Stomach smooth muscle (tissue), 2 donors: Measurements from ENCODE around the gene TOR2A.
"Not testable (repeated sequence)": the region's sequence is repeated elsewhere in the genome, so short reads cannot be mapped to it uniquely, and the experiment has no call there.

ENCODE experiments used
- H3K27ac ChIP-seq: one replicate; pipeline ENCODE4 v1.7.0; 2013; ENCODE audit warnings: mild to moderate bottlenecking, low read length, inconsistent platforms
- H3K27me3 ChIP-seq, 2 donors: one replicate each; pipeline ENCODE4 v1.7.0; 2013; ENCODE audit warnings: low read length in 2 of 2; ENCODE audit not compliant: insufficient read depth in 2 of 2, control insufficient read depth in 1 of 2
- H3K36me3 ChIP-seq, 2 donors: one replicate each; pipeline ENCODE4 v1.7.0; 2013; ENCODE audit warnings: low read length in 2 of 2; ENCODE audit not compliant: control insufficient read depth in 2 of 2, insufficient read depth in 2 of 2
- H3K4me1 ChIP-seq: one replicate; pipeline ENCODE4 v1.7.0; 2013; ENCODE audit warnings: low read length; ENCODE audit not compliant: control insufficient read depth, insufficient read depth
- H3K4me3 ChIP-seq, 2 donors: one replicate each; pipeline ENCODE4 v1.7.0; 2013; ENCODE audit warnings: low read length in 2 of 2
- H3K9ac ChIP-seq, 2 donors: one replicate each; pipeline ENCODE4 v1.7.0; 2013; ENCODE audit warnings: low read length in 2 of 2, mild to moderate bottlenecking in 1 of 2
- H3K9me3 ChIP-seq, 2 donors: one replicate each; pipeline ENCODE4 v1.7.0; 2013; ENCODE audit warnings: low read length in 2 of 2; ENCODE audit not compliant: control insufficient read depth in 2 of 2
- donor health status: healthy.
- donor health status: Pancreatic carcinoma.

The TOR2A gene

DNA sequence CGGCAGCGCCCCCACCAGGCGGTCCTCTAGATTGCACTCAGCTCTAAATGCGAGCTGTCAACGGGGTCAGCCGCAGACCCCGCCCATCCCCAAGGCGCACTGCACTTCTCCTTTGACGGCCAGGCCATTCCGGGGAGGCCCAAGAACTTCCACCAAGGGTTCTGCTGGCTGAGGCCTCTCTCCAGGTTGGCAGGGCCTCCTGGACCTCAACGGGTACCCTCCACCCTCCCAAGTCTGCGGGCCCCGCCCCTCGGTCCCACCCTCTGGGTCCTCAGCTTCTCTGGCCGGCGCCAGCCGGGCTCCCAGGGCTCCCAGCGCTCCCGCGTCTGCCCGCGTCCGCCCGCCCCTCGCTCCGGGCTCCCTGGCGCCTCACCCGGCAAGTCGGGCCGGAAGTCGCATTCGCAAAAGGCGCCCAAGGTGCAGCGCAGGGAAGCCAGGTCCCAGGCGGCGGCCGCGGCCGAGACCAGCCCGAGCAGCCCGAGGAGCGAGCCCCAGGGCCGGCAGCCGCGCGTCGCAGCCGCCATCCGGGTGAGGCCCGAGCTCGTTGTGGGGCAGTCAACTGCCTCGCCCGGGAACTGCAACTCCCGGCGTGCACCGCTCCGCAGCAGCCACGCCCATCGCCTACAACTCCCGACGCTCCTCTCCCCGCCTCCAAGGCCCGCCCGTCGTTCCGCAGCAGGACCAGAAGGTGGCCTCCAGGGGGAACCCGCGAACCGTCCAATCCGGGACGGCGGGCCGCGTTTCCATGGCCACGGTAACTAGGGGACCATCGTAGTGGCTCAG, at the start of gene TOR2A:
TSS of gene TOR2A (minus strand) at position 548 of the 783 bp plus-strand sequence. CDS start at position 524, 24 bp downstream.
- Histone ChIP-seq H3K4me3 (peak within 1 kb of the TSS; percentile 35 to 82), H3K27ac (peak within 1 kb of the TSS; percentile 88), H3K27me3 (no peaks in the 10 kb centered on the region), H3K4me1 (peaks cover 19% of the 10 kb centered on the region), H3K36me3 (peaks cover 9 to 14% of the 10 kb centered on the region in 2 donors), H3K9me3 (no peaks in the 10 kb centered on the region), H3K9ac (peak within 1 kb of the TSS; percentile 67 to 74)

DNA sequence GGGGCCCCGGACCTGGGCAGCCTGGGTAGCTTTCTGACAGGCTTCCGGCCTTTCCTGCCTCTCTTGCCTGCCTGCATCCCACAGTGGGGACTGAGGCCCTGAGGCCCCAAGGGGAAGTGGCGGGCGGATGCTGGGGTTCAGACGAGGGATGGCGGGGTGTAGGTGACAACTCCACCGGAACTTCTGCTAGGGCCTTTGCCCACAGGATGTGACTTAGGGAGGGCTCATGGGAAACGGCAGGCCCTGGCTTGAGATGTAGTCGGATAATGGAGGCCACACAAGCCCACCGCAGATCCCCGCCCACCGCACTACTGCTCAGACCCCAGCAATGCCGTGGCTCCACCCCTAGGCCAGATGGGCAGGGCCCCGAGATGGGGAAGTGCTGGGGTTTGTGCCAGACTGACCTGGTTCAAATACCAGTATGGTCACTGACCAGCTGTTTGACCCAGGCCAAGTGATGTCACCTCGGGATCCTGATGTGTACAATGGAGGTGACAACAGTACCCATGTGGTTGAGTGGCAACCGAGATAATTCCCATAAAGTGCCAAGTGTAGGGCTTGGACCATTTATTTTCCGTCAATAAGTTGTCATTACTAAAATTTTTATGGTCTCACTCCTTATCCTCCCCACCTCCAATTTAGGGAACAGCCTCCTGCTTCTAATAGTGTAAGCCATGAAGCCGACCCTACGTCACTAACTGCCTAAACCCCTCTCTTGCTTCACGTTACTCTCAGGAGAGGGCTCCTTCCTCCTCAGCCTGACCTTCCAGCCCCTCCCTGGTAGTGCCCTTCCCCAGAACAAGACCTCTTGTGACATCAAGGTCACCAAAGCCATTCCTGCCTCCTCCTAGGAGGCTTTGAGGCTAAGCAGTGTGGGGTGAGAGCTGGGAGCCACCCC, 48.3 kb upstream of the TOR2A start:
- Histone ChIP-seq H3K9me3 (no peaks in the 10 kb centered on the region), H3K9ac (no peak overlapping the region), H3K4me1 (peaks cover 25% of the 10 kb centered on the region), H3K27ac (no peak overlapping the region), H3K27me3 (no peaks in the 10 kb centered on the region), H3K36me3 (peaks cover 11 to 12% of the 10 kb centered on the region in 2 donors), H3K4me3 (no peak overlapping the region)

DNA sequence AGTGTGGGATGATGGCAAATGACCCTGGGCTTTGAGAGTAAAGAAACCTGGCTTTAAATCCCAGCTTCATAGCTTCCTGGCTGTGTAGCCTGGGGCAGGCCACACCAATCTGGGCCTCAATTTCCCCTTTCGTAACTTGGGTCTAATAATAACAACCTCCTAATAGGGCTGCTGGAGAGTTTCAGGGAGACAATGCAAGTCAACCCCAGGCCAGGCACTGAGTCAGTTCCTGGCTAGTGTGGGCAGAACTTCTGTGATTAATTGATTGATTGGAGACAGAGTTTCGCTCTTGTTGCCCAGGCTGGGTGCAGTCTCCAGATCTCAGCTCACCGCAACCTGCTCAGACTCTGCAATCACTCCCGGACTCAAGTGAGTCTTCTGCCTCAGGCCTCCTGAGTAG, 46.7 kb upstream of the TOR2A start:
- Histone ChIP-seq H3K9me3 (no peaks in the 10 kb centered on the region), H3K36me3 (no peaks in the 10 kb centered on the region), H3K9ac (no peak overlapping the region), H3K27me3 (no peaks in the 10 kb centered on the region), H3K27ac (no peak overlapping the region), H3K4me3 (no peak overlapping the region), H3K4me1 (peaks cover 11% of the 10 kb centered on the region)

DNA sequence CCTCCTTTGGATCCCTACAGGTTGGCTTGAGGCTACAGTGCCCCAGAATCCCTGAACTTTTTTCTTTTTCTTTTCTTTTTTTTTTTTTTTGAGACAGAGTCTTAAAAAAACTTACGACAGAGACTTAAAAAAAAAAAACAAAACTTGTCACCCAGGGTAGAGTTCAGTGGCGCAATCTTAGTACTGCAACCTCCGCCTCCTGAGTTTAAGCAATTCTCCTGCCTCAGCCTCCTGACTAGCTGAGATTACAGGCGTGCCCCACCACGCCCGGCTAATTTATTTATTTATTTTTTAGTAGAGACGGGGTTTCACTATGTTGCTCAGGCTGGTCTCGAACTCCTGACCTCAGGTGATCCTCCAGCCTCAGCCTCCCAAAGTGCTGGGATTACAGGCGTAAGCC, 45.8 kb upstream of the TOR2A start:
- H3K9ac ChIP-seq, H3K4me3 ChIP-seq, H3K4me1 ChIP-seq, H3K27ac ChIP-seq, H3K9me3 ChIP-seq, H3K36me3 ChIP-seq, H3K27me3 ChIP-seq: not testable (repeated sequence)

DNA sequence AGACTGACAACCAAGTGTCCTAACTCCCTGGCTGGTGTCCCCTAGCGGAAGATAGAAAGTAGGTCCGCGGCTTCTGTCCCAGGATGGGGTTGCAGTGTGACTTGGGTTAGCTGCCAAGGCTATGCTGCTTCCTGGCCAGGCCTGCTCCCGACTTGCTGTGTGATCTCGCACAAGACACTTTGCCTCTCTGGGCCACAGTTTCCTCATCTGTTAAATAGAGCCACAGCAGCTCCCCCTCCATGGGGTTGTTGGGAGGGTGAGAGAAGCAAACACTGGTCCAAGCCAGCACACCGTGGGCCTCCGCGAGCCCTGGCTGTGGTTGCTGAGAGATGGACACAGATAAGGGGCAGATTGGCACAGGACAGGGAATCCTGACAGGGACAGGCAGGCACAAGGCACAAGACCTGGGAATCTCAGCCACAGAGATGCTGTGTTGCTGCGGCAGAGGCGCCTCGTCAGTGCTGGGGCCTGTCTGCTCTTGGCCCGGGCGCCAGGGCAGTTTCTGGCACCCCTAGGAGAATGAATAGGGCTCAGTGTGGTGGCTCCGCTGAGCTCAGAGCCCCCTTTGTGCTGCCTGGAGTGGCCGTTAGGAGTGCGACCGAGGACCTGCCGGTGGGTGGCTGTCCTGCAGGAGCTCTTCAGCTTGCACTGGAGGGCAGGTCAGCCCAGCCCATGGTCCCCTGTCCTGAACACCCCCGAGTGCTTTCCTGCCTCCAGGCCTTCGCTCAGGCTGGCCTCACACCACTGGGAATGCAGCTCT, 45.2 kb upstream of the TOR2A start:
- H3K4me1 ChIP-seq = peaks cover 8% of the 10 kb centered on the region
- H3K27ac ChIP-seq = no peak overlapping the region
- H3K9ac ChIP-seq = no peak overlapping the region
- no peaks in the 10 kb centered on the region for H3K9me3 ChIP-seq
- H3K36me3 ChIP-seq = no peaks in the 10 kb centered on the region
- no peak overlapping the region for H3K4me3 ChIP-seq
- H3K27me3 ChIP-seq = no peaks in the 10 kb centered on the region

DNA sequence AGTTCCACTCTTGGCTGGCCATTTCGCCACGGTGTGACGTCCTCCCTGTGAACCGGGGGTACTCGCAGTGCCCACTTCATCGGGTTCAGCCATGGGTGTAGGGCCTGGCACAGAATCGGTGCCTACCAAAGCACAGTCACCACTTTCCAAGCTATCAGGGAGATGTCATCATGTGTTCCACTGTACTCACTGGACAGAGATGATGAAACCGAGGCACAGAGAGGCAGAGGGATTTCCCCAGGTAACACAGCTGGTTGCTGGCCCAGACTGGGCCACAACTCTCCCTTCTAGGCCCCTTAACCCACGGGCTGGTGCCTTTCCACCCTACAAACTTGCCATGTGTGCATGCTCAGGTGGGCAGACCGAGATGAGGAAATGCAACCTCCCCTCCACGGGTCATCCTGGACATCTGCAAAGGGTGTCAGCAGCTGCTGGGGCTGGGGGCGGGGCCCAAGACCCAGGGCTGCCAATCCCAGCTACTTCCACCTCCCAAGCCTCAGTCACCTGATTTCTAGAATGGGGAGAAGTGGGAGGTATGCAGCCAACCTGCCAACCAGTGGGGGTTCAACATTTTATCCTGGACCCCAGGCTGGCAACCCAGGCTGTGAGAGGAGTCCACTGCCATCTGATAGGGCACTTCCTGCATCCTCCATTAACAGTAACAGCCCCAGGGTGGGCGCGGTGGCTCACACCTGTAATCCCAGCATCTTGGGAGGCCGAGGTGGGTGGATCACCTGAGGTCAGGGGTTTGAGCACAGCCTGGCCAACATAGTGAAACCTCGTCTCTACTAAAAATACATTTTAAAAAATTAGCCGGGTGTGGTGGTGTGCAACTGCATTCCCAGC, 44.3 kb upstream of the TOR2A start:
- no peak overlapping the region for H3K27ac ChIP-seq
- peaks cover 8% of the 10 kb centered on the region for H3K4me1 ChIP-seq

DNA sequence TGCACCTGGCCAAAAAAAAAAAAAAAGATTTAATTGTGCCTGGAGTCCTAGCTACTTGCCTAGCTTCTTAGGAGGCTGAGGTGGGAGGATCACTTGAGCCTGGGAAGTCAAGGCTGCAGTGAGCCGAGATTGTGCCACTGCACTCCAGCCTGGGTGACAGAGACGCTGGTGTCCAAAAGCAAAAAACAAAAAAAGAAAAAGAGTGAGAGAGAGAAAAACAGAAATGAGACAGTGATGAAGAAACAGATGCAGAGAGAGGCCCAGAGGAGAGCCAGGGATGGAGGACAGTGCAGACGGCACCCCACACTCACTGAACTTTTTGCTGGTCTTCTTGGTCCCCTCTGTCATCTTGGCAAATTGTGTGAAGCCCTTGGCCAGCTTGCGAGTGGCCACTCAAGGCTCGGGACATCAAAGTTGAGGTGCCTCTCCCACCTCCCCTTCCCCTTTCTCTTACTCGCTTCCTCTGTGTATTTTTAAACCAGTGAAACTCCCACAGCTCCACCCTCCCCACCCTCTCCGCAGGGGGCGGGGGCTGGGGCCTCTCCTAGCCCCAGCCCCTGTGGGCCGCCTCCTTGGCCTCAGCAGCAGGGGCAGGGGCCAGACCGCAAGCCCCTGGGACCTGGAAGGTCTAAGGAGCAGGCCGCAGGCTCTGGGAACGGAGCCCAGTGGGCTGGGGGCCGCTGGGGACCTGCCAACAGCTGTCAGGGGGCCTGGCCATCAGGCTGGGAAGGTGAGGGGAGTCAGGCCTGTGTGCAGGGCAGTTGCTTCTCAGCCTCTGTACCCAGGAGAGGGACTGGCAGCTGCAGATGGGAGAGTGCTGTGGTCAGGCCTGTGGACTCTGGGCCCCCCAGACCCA, 43.4 kb upstream of the TOR2A start, which contains the start of gene SH2D3C:
TSS of gene SH2D3C (minus strand) at position 387 of the 856 bp plus-strand sequence. CDS start at position 348, 39 bp downstream.
- Histone ChIP-seq H3K4me1 (peaks cover 8% of the 10 kb centered on the region), H3K9ac (no peak within 1 kb of the TSS), H3K9me3 (no peaks in the 10 kb centered on the region), H3K36me3 (no peaks in the 10 kb centered on the region), H3K27me3 (no peaks in the 10 kb centered on the region), H3K4me3 (no peak within 1 kb of the TSS), H3K27ac (no peak within 1 kb of the TSS)

More for the DNA sequence above, 44.3 kb upstream of the TOR2A start:
- Histone ChIP-seq H3K9ac (no peak overlapping the region), H3K9me3 (no peaks in the 10 kb centered on the region), H3K27me3 (no peaks in the 10 kb centered on the region), H3K36me3 (no peaks in the 10 kb centered on the region), H3K4me3 (no peak overlapping the region)

DNA sequence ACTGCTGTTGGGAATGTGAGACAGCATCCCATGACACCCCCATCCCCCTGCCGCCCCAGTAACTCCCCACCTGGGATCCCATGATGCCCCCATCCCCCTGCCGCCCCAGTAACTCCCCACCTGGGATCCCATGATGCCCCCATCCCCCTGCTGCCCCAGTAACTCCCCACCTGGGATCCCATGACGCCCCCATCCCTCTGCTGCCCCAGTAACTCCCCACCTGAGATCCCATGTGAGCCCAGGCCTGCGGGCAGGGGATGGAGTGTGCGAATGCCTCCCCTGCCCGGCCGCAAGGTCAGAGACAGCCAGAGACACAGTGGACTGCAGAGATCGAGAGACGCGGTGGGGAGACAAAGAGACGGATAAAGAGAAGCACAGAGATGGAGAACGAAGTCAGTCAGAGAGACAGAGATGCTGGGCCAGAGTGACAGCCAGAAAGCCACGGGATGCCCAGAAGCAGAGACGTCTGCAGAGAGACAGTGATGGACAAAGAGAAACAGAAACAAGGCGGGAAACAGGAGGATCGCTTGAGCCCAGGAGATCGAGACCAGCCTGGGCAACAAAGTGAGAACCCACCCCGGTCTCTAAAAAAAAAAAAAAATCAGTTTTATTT, 42.4 kb upstream of the TOR2A start:
- no peak overlapping the region for H3K27ac ChIP-seq
- H3K9ac ChIP-seq = no peak overlapping the region
- H3K36me3 ChIP-seq = no peaks in the 10 kb centered on the region
- H3K4me3 ChIP-seq = no peak overlapping the region
- peaks cover 8% of the 10 kb centered on the region for H3K4me1 ChIP-seq
- H3K27me3 ChIP-seq = no peaks in the 10 kb centered on the region
- H3K9me3 ChIP-seq = no peaks in the 10 kb centered on the region

DNA sequence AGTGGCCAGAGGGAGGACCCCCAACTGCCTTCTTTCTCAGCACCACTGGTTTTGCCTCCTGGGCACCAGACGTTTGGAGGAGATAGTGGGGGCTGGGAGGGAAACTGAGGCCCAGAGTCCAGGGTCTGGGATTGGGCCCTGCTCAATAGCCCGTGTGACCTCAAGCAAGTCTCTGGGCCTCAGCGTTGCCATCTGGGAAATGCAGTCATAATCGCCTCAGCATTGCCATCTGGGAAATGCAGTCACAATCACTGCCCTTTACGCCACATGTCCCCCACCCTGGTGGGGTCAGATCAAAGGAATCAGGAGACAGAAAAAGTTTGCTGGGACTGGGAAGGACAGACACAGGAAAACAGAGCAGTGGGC, 41.8 kb upstream of the TOR2A start:
- Histone ChIP-seq H3K9me3 (no peaks in the 10 kb centered on the region), H3K4me3 (no peak overlapping the region), H3K9ac (no peak overlapping the region), H3K4me1 (peaks cover 9% of the 10 kb centered on the region), H3K27ac (no peak overlapping the region), H3K36me3 (no peaks in the 10 kb centered on the region), H3K27me3 (no peaks in the 10 kb centered on the region)
